Measurements from ENCODE around the gene TTBK2.
A peak's percentile ranks its signal among the peaks of the same experiment; 100 is the strongest.
"Not testable (repeated sequence)": the region's sequence is repeated elsewhere in the genome, so short reads cannot be mapped to it uniquely, and the experiment has no call there.

TTBK2 gene

DNA sequence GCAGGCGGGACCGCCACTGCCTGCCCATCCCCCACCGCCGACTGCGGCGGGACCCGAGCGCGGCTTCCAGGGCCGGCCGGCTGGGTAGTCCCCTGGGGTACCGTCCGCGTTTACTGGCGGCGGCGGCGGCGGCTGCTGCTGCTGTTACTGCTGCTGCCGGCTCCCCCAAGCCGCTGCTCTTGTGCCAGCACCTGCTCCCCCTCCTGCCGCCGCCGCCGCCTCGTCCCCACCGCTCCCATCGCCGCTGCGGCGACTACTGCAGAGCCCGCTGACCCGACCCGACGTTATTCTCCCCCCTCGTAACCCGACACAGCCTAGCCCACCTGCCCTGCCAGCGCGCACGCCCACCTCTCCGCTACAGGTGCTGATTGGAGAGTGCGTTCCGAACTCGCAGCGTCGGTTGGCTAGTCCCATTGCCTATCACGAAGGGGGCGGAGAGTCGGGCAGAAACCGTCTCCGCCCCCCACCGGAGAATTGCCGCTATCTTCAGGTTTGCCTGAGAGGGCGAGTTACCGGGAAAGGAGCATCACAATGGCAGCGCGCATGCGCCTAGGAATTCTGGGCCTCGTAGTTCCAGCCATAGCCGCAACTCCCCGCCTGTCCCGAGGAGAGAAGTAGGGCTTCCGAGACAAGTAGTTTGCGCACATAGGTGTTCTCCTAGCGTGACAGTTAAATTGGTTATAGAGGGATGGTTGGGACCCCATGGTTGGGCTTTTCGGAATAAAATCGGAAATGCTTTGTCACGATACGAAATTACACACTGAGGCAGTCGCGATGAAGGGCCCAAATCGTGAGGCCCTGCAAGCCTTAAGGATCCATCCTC, at the start of gene TTBK2:
TSS of gene TTBK2 (minus strand) at position 260 of the 823 bp plus-strand sequence. CDS start 42,161 bp downstream, outside the sequence.
- DNase-seq, result peak; percentile 99

GRCh38 chr15:42964476-42964875, 43.9 kb upstream of the TTBK2 start:
- DNase-seq, result no peak

DNA sequence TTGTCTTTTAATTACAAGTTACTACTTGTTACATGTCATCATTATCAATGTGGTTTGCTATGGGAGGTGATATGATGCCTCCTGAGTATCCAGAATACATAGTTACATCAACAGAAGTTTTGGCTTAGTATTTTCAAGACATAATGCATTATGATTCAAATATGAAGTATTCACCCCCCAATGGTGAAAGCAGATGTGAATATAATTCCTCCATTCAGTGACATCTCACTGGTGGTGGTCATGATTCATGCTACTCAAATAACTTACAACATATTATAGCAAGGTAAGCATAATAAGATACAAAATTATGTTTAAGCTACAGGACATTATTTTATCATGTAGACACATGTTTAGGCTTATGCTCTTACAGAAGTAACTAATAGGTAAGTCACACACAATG, 34.9 kb upstream of the TTBK2 start:
- DNase-seq, result no peak

- no peak for DNase-seq
Measured at GRCh38 chr15:42954291-42954690, 33.7 kb upstream of the TTBK2 start.

DNA sequence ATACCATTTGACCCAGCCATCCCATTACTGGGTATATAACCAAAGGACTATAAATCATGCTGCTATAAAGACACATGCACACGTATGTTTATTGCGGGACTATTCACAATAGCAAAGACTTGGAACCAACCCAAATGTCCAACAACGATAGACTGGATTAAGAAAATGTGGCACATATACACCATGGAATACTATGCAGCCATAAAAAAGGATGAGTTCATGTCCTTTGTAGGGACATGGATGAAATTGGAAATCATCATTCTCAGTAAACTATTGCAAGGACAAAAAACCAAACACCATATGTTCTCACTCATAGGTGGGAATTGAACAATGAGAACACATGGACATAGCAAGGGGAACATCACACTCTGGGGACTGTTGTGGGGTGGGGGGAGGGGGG, 28.3 kb upstream of the TTBK2 start:
- not testable (repeated sequence) for DNase-seq

GRCh38 chr15:42940527-42940926, 19.9 kb upstream of the TTBK2 start:
- no peak for DNase-seq

DNA sequence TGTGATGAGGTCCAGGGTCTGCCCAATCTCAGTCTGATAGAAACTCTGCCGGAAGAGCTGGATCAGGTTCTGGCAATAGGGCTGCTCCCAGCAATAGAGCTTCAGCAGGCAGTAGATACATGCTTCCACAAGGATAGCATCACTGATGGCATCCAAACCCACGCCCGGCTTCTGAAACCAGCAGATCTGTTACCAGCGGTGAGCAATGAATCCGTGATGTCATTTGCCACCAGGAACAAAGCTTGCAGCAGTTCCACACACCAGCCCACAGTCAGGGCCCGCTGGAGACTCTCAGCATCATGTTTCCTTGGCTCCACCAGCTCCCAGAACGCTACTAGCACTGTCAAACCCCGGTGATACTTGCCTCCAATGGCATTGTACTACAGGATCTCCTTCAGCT, 19.3 kb upstream of the TTBK2 start:
- no peak for DNase-seq

DNA sequence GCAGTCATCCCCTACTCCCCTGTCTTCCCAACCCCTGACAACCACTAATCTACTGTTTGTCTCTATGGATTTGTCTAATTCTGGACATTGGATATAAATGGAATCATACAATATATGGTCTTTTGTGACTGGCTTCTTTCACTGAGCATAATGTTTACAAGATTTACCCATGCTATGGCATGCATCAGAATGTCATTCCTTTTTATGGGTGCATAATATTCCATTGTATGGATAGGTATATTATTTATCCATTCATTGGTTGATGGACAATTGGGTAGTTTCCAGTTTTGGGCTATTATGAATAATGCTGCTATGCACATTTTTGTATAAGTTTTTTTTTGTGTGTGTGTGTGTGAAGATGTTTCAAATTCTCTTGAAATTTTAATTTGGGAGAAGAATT, 16.6 kb upstream of the TTBK2 start:
- no peak for DNase-seq

- DNase-seq, result no peak
Measured at GRCh38 chr15:42933886-42934667, 13.5 kb upstream of the TTBK2 start.

GRCh38 chr15:42932833-42933515, 12.4 kb upstream of the TTBK2 start:
- DNase-seq, result no peak

GRCh38 chr15:42931702-42932486, 11.3 kb upstream of the TTBK2 start:
- no peak for DNase-seq

- DNase-seq, result no peak
Measured at GRCh38 chr15:42929306-42929848, 8.8 kb upstream of the TTBK2 start.

GRCh38 chr15:42921342-42921731, 759 bp upstream of the TTBK2 start:
- DNase-seq, result peak; percentile 47

DNA sequence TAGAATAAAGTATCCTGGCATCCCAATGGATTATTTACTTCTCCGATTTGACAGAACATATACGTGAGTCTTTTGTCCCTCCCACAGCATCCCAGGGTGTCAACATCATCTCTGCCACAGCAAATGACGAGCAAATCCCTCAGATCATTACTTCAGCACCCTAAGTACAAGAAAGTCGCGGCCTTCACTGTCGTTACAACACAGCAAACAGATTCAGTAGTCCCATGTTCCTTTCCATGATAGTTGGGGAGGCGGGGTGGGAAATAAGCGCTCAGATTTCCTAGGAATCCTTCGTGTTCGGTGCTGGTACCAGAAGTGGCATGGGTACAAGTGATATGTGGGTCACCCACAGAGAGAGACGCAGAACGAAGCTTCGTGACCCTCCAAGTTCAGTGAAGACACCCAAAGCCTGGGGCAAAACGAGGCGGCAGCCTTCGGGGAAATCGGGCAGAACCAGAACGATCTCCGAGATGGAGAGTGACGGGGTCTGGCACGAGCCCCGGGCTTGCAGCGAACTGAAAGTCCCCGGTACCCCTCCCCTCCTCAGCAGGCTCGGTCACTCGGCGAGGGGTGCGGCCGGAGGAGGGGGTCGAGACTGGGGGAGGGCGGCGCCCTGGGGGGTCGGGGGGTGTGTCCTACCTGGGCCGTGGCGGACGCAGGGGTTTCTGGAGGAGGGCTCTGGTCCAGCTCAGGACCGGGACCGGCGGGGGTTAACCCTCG, 619 bp downstream of the TTBK2 start:
- peak; percentile 27 for DNase-seq

- DNase-seq, result no peak
Measured at GRCh38 chr15:42919308-42919707, 1.3 kb downstream of the TTBK2 start.

DNA sequence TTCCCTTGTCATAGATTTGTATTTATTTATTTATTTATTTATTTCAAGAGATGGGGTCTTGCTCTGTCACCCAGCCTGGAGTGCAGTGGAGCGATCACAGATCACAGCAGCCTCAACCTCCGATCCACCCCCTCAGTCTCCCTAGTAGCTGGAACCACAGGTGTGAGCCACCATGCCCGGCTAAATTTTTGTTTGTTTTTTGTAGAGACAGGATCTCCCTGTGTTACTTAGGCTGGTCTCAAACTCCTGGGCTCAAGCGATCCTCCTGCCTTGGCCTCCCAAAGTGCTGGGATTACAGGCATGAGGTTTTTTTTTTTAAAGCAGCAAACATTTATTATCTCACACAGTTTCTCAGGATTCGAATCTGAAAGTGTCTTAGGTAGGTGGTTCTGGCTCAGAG, 2.5 kb downstream of the TTBK2 start:
- DNase-seq, result no peak

DNA sequence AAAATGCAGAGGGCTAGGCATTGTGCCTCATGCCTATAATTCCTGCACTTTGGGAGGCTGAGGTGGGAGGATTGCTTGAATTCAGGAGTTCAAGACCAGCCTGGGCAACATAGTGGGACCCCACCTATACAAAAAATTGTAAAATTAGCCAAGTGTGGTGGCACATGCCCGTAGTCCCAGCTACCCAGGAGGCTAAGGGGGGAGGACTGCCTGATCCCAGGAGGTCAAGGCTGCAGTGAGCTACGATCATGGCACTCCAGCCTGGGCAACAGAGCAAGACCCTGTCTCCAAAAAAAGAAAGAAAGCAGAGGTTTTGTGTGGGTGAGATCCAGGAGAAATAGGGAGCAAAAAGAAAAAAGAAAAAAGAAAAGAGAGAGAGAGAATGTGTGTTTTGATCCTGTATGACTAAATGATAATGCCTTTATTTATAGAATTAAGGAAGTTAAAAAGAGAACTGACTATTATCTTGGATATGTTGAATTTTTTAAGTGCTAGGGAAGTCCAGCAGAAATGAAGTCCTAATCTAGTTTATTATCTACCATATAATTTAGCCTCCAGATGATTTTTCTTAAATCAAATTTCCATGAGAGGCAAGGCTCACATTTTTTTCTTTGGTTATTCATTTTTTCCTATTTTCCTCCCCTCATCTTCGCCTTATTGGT, 4.8 kb downstream of the TTBK2 start:
- DNase-seq, result no peak

DNA sequence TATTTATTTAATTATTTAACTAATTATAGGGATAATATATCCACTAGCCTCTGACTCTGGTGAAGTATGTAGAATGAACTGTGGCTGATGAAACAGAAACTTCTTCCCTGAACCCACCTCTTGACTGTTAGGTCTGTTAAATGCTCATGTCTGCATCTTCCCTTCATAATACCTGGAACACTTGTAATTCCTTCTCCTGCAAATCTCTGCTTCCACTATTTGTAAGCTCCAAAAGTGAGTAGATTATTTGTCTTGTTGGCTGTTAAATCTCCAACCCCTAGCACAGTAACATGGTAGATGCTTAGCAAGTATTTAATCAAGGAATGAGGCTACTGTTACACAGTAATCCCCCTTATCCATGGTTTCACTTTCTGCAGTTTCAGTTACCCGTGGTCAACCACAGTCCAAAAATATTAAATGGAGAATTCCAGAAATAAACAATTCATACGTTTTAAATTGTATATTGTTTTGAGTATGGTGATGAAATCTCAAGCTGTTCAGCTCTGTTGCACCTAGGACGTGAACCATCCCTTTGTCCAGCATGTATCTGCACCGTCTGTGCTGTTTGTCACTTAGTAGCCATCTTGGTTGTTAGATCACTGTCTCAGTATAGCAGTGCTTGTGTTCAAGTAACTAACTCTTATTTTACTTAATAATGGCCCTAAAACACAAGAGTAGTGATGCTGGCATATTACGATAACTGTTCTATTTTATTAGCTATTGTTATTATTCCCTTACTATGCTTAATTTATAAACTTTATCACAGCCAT, 5.7 kb downstream of the TTBK2 start:
- DNase-seq, result no peak

GRCh38 chr15:42911058-42911592, 9.5 kb downstream of the TTBK2 start:
- no peak for DNase-seq

- no peak for DNase-seq
Measured at GRCh38 chr15:42908538-42908937, 12.0 kb downstream of the TTBK2 start.

Measured in CD4-positive, alpha-beta T cell treated with Interleukin-4 for 4 hours (primary cell).